Measurements from ENCODE around the gene FRAS1.

DNA sequence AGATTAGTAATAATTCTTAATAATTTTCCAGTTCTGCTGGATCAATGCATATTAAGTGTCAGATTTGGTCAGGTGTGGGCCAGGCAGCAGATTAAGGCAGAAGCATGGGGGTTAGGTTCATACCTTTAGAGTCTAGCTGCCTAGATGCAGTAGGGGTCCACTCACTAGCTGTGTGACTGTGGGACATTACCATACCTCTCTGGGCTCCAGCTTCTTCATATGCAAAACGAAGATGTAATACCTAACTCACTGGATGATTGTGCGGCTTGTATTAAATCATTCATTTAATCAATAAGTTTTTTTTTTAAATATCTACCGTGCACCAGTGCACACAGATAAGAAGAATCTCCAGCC lies 495.9 kb downstream of the FRAS1 start:
- no peak for TF ChIP-seq RFX5 (IDR thresholded peaks at IDR 0.05; ENCODE audit: borderline replicate concordance, low read depth, low read length)
- TF ChIP-seq POLR2A (IDR thresholded peaks at IDR 0.05; ENCODE audit: control extremely low read depth in 1 of 2, low read depth in 2 of 2, low read length in 2 of 2), result peak in 1 of 2 experiments; percentile 41; a peak in 1 of 3 replicates
- TF ChIP-seq POLR2AphosphoS5 (IDR thresholded peaks at IDR 0.05; ENCODE audit: low read depth, low read length), result no peak; the same call in 1 of the 2 replicates
- no peak for TF ChIP-seq YY1 (IDR thresholded peaks at IDR 0.05; ENCODE audit: low read depth, low read length)
- TF ChIP-seq, protein P1, sequence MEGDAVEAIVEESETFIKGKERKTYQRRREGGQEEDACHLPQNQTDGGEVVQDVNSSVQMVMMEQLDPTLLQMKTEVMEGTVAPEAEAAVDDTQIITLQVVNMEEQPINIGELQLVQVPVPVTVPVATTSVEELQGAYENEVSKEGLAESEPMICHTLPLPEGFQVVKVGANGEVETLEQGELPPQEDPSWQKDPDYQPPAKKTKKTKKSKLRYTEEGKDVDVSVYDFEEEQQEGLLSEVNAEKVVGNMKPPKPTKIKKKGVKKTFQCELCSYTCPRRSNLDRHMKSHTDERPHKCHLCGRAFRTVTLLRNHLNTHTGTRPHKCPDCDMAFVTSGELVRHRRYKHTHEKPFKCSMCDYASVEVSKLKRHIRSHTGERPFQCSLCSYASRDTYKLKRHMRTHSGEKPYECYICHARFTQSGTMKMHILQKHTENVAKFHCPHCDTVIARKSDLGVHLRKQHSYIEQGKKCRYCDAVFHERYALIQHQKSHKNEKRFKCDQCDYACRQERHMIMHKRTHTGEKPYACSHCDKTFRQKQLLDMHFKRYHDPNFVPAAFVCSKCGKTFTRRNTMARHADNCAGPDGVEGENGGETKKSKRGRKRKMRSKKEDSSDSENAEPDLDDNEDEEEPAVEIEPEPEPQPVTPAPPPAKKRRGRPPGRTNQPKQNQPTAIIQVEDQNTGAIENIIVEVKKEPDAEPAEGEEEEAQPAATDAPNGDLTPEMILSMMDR (IDR thresholded peaks at IDR 0.05; ENCODE audit: control extremely low read depth in 1 of 3, insufficient read depth in 1 of 3, low read depth in 1 of 3, low read length in 3 of 3), result no peak
- TF ChIP-seq, protein P2, sequence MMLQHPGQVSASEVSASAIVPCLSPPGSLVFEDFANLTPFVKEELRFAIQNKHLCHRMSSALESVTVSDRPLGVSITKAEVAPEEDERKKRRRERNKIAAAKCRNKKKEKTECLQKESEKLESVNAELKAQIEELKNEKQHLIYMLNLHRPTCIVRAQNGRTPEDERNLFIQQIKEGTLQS (IDR thresholded peaks at IDR 0.05; ENCODE audit: insufficient read depth, low read depth, low read length), result no peak
- no peak for TF ChIP-seq EGR1 (IDR thresholded peaks at IDR 0.05; ENCODE audit: borderline replicate concordance, low read depth, low read length)
- TF ChIP-seq BACH1 (IDR thresholded peaks at IDR 0.05; ENCODE audit: low read length), result no peak
- no peak for TF ChIP-seq CBX5 (IDR thresholded peaks at IDR 0.05; ENCODE audit: low read depth, low read length)

Measured in H1 (cell line).